ENCODE results near the gene PSTPIP1.

DNA sequence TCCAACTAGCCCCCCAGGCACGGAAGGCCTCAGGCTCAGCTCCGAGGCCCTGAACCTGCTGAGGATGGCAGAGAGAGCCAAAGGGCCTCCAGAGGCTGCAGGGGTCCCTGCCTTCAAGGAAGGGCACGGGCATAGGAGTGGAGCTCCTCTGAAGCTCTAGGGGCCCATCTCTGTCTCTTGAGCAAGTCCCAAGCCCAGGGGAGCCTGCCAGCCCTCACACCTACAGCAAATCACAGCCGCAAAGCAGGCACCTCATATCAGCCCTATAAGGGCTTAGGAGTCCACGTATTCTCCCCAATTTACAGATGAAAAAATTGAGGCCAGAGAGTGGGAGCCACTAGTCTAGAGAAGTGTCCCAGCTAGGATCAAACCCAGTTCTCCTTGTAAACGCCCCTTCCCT, 14.2 kb downstream of the PSTPIP1 start:
- TF ChIP-seq, protein P1, sequence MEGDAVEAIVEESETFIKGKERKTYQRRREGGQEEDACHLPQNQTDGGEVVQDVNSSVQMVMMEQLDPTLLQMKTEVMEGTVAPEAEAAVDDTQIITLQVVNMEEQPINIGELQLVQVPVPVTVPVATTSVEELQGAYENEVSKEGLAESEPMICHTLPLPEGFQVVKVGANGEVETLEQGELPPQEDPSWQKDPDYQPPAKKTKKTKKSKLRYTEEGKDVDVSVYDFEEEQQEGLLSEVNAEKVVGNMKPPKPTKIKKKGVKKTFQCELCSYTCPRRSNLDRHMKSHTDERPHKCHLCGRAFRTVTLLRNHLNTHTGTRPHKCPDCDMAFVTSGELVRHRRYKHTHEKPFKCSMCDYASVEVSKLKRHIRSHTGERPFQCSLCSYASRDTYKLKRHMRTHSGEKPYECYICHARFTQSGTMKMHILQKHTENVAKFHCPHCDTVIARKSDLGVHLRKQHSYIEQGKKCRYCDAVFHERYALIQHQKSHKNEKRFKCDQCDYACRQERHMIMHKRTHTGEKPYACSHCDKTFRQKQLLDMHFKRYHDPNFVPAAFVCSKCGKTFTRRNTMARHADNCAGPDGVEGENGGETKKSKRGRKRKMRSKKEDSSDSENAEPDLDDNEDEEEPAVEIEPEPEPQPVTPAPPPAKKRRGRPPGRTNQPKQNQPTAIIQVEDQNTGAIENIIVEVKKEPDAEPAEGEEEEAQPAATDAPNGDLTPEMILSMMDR (conservative IDR thresholded peaks at IDR 0.05; ENCODE audit: low read length), result no peak
- TF ChIP-seq EZH2phosphoT487 (IDR thresholded peaks at IDR 0.05; ENCODE audit: borderline replicate concordance), result no peak
